KMS-11 (cell line): ENCODE measurements around the gene NDEL1.

ENCODE experiments used
- H2AFZ ChIP-seq: fragments of 200-600 bp; sonication (generic); 2 replicates; pipeline ENCODE4 v1.6.1; 2016; ENCODE audit warnings: antibody characterized with exemption, mixed run types, low read depth
- H3K27ac ChIP-seq: fragments of 200-600 bp; sonication (generic); 2 replicates; pipeline ENCODE4 v1.6.1; 2016; ENCODE audit warnings: mild to moderate bottlenecking, mixed run types
- H3K27me3 ChIP-seq: fragments of 200-600 bp; sonication (generic); 2 replicates; pipeline ENCODE4 v1.6.1; 2017; ENCODE audit warnings: mild to moderate bottlenecking, low read depth, mixed run types, moderate library complexity; ENCODE audit not compliant: insufficient read depth
- H3K36me3 ChIP-seq: fragments of 200-600 bp; sonication (generic); 2 replicates; pipeline ENCODE4 v1.6.1; 2017; ENCODE audit warnings: mild to moderate bottlenecking, mixed run types; ENCODE audit not compliant: insufficient read depth
- H3K4me1 ChIP-seq: fragments of 200-600 bp; sonication (generic); 2 replicates; pipeline ENCODE4 v1.6.1; 2016; ENCODE audit warnings: mild to moderate bottlenecking, low read depth, mixed run types; ENCODE audit not compliant: poor library complexity, severe bottlenecking
- H3K4me2 ChIP-seq: fragments of 200-600 bp; sonication (generic); 2 replicates; pipeline ENCODE4 v1.7.0; 2016; ENCODE audit warnings: mild to moderate bottlenecking, mixed run types
- H3K4me3 ChIP-seq: fragments of 200-600 bp; sonication (generic); IDR thresholded peaks from 2 replicates; pipeline ENCODE4 v1.6.1; 2017; ENCODE audit warnings: low read depth, low read length, mixed read lengths; ENCODE audit not compliant: insufficient read depth
- H3K79me2 ChIP-seq: fragments of 200-600 bp; sonication (generic); 2 replicates; pipeline ENCODE4 v1.6.1; 2016; ENCODE audit warnings: low read depth, mixed run types; ENCODE audit not compliant: insufficient read depth
- H3K9ac ChIP-seq: fragments of 200-600 bp; sonication (generic); 2 replicates; pipeline ENCODE4 v1.6.1; 2016; ENCODE audit warnings: mild to moderate bottlenecking, mixed run types
- H4K20me1 ChIP-seq: fragments of 200-600 bp; sonication (generic); 2 replicates; pipeline ENCODE4 v1.6.1; 2016; ENCODE audit warnings: mild to moderate bottlenecking, mixed run types; ENCODE audit not compliant: insufficient read depth
- CTCF ChIP-seq: fragments of 200-600 bp; sonication (generic); conservative IDR thresholded peaks from 2 replicates; pipeline ENCODE4 v1.6.1; 2017; ENCODE audit warnings: low read depth, mild to moderate bottlenecking, antibody characterized with exemption, low read length, moderate library complexity, mixed read lengths

The NDEL1 gene

GRCh38 chr17:8494506-8495111 lies 58.9 kb downstream of the NDEL1 start:
- no peaks in the 10 kb centered on the region for H3K36me3 ChIP-seq
- no peak overlapping the region for H3K27ac ChIP-seq

GRCh38 chr17:8496081-8496480 lies 60.4 kb downstream of the NDEL1 start:
- no peaks in the 10 kb centered on the region for H4K20me1 ChIP-seq
- TF ChIP-seq CTCF, result no peak

More at GRCh38 chr17:8494506-8495111, 58.9 kb downstream of the NDEL1 start:
- Histone ChIP-seq H2AFZ (no peak overlapping the region), H3K9ac (no peak overlapping the region), H4K20me1 (no peaks in the 10 kb centered on the region), H3K4me3 (no peak overlapping the region), H3K27me3 (no peaks in the 10 kb centered on the region), H3K4me2 (no peak overlapping the region), H3K79me2 (no peaks in the 10 kb centered on the region), H3K4me1 (no peaks in the 10 kb centered on the region)
- no peak for TF ChIP-seq CTCF

GRCh38 chr17:8499171-8499570 lies 63.5 kb downstream of the NDEL1 start:
- Histone ChIP-seq H3K4me3 (no peak overlapping the region), H3K79me2 (no peaks in the 10 kb centered on the region), H3K27ac (no peak overlapping the region), H3K27me3 (no peaks in the 10 kb centered on the region), H4K20me1 (no peaks in the 10 kb centered on the region), H2AFZ (no peak overlapping the region), H3K4me2 (no peak overlapping the region), H3K36me3 (no peaks in the 10 kb centered on the region), H3K4me1 (no peaks in the 10 kb centered on the region), H3K9ac (no peak overlapping the region)
- no peak for TF ChIP-seq CTCF

More at GRCh38 chr17:8496081-8496480, 60.4 kb downstream of the NDEL1 start:
- Histone ChIP-seq H3K9ac (no peak overlapping the region), H2AFZ (no peak overlapping the region), H3K27ac (no peak overlapping the region), H3K4me2 (no peak overlapping the region), H3K79me2 (no peaks in the 10 kb centered on the region), H3K4me3 (no peak overlapping the region), H3K4me1 (no peaks in the 10 kb centered on the region), H3K27me3 (no peaks in the 10 kb centered on the region), H3K36me3 (no peaks in the 10 kb centered on the region)

GRCh38 chr17:8499614-8500013 lies 63.9 kb downstream of the NDEL1 start:
- no peaks in the 10 kb centered on the region for H4K20me1 ChIP-seq
- no peaks in the 10 kb centered on the region for H3K4me1 ChIP-seq
- no peaks in the 10 kb centered on the region for H3K36me3 ChIP-seq
- H3K79me2 ChIP-seq, result no peaks in the 10 kb centered on the region
- H2AFZ ChIP-seq, result no peak overlapping the region
- no peak overlapping the region for H3K4me2 ChIP-seq
- no peak overlapping the region for H3K4me3 ChIP-seq
- H3K9ac ChIP-seq, result no peak overlapping the region
- H3K27ac ChIP-seq, result no peak overlapping the region
- no peaks in the 10 kb centered on the region for H3K27me3 ChIP-seq
- no peak for TF ChIP-seq CTCF
